ENCODE measurements around the gene VEGFC.

The VEGFC gene

GRCh38 chr4:176761872-176762271 lies 30.9 kb downstream of the VEGFC start:
- no peak for DNase-seq (ENCODE audit: low read depth)

DNA sequence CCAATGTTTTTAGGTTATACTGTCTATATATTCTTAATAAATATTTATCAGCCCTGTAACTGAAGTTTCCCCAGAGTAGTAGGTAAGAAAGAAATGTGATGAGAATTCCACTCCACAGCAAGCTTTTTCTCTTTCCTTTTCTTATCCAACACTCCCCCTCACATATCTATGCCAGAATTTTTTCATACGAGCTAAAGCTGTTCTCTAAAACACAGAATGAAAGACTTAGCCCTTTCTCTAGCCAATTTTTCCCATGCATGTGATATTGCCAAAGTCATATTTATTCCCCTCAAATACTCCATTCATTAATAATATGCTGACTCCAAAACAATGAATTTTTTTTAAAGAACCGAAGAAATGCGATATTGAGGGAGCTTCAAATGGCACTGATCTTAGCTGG lies 32.3 kb downstream of the VEGFC start:
- DNase-seq (ENCODE audit: low read depth): no peak

DNA sequence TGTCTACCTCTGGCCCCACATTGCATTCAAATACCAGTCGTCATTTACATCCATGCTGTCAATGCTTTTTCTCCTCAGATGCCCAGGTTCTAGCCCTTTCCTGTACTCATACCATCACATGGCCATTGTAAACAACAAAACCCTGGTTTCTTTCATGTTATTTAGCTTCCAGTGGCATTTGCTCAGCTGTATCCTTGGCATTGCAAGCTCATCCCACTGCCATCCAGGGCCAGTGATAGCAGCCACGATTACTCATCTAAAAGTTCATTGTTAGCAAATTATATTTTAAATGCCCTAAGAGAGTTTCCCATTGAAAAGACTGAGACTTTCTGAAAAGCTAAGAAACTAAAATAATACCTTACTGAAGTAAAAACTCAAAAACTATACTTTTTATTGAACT lies 34.0 kb downstream of the VEGFC start:
- no peak for DNase-seq (ENCODE audit: low read depth)

GRCh38 chr4:176758323-176758722 lies 34.4 kb downstream of the VEGFC start:
- no peak for DNase-seq (ENCODE audit: low read depth)

DNA sequence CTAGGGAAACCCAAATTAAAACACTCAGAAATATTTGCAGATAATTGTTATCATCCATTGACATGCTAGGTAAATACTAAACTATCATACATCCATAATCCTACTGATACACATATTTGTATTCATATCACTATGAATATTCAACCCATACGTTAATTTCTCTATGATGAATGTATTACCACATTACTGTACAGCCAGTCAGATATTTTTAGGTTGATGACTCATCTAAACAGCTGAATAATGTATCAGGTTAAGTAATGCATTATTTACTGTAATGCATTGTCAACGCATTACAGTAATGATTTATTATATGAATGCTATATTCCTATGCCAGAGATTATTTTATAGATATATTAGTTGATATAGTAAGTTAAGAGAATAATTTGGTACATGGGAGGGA lies 37.1 kb downstream of the VEGFC start:
- DNase-seq (ENCODE audit: low read depth): no peak

- DNase-seq (ENCODE audit: low read depth): no peak
Measured at GRCh38 chr4:176755001-176755400, 37.7 kb downstream of the VEGFC start.

DNA sequence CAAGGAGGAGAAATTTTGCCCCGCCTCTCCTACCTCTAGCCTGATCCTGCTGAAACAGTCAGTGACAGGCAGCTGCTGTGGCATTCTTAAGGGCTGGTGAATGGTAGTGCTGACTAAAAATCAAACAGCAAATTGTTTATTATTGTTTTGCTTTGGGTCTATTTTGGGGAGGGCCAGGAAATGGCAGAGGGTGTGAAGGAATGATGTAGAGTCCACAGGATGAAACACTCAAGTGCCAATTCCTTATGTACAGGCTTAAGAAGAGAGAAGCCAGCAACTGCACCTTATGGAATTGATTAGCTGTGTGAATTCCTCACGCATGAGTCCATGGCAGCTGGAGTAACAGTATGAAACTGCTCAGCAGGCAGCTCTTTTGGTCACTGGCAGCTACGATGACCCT lies 39.7 kb downstream of the VEGFC start:
- DNase-seq (ENCODE audit: low read depth): no peak

DNA sequence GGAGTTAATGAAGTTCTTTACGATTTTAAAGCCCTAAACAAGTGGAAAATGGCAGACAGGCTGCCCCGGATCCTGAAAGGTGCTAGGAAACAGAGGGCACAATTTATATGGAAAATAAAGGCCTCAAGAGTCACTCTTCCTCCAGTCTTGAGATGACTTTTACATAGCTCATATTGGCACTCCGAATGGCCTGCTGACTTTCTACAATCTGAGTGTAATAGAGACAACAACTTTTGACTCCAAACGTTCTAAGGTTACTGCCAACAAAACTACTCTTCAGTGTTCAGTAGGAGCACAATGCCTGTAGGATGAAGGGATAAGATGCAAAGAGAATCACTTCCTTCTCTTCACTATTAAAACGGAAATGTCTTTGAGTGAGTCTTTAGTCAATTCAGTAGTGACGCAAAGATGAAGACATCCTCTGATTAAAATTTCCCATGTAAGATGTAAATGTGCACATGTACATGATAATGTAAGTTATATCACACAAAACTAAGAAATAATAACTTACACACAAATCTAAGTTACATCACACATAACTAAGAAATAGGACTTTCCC lies 40.5 kb downstream of the VEGFC start:
- no peak for DNase-seq (ENCODE audit: low read depth)

GRCh38 chr4:176751061-176751460 lies 41.7 kb downstream of the VEGFC start:
- DNase-seq (ENCODE audit: low read depth): no peak

DNA sequence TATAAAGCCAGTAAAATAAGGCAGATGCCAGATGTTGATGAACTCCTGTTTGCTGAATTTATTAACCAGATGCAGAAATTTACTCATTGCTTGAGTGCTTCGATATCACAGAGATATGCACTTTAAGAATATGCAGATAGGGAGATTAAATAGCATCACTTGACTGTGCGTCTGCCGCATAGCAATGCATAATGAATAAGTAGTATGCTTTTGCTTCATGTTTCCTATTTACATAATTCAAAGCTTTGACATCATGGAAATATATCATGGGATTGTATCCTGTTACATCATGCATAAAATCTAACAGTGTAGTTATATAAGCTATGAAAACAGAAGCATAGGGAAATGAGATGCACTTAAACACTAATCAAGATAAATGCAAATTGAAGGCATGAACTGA lies 45.9 kb downstream of the VEGFC start:
- no peak for DNase-seq (ENCODE audit: low read depth)

DNA sequence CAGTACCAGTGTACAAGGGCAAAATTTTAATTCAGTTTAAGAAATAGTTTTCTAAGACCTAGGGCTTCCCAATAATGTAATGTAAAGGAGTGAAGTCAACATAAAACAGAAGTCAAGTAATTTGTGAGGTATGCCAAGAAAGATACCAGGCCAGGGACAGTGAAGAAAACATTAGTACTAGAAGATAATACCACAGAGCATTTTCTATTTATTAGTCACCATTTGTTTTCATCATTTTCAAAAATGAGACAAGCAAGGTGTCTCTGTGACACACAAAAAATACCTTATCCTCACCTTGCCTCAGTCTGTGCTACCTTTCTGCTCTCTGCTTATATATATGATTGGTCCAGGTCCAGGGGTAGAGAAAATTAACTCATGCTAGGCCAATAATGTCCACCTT lies 46.8 kb downstream of the VEGFC start:
- DNase-seq (ENCODE audit: low read depth): no peak

DNA sequence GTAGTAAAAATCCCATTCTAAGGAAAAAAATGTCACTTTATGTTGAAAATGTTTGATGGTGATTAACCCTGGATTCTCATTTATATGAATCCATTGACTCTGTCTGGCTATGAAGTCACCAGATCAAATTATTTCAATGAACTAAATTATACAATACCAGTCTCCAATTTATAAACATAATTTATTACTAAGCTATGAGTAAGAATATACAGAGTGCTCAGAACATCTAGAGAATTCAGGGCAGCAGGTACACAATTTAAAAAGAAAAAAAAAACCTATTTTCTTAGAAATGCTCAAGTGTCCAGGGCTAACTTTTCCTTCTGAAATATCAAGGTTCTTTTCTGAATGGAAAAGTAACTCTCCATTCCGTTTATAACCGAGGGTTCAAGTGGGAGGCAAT lies 48.6 kb downstream of the VEGFC start:
- no peak for DNase-seq (ENCODE audit: low read depth)

- DNase-seq (ENCODE audit: low read depth): no peak
Measured at GRCh38 chr4:176742211-176742610, 50.5 kb downstream of the VEGFC start.

DNA sequence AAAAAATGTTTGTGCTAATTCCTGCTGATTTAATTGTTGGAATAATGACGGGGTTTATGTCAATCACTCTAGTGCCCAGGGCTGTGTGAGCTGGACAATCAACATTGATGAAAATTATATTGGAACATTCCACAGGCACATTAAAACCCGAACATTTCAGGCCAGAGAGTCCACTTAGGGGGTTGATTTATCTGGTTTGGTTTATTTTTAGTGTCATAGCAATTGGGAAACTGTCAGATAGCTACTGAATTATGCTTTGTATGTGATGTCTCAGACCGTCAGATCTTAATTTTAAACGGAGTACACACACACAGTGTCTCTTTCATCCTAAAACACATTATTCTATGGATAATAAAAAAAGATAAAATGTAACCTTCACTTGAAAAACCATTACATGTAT lies 51.5 kb downstream of the VEGFC start:
- no peak for DNase-seq (ENCODE audit: low read depth)

GRCh38 chr4:176735300-176735699 lies 57.4 kb downstream of the VEGFC start:
- DNase-seq (ENCODE audit: low read depth): no peak

DNA sequence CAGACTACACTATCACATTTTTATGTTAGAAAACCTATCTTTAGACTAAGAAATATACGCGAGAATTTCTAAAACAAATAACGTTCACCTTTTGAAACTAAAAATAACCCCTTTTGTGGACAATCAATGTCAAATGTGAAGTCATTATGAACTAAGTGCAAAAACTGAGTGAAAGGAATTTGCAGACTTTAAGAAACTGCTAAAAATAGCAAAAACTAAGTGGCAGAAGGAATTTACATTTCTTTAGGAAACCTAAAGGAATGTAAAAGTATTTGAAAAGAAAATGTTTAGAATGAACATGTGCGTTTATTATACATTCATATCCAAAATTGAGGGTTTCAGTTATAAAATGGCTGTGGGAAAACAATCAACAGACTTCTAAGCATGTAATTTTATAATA lies 58.3 kb downstream of the VEGFC start:
- DNase-seq (ENCODE audit: low read depth): no peak

DNA sequence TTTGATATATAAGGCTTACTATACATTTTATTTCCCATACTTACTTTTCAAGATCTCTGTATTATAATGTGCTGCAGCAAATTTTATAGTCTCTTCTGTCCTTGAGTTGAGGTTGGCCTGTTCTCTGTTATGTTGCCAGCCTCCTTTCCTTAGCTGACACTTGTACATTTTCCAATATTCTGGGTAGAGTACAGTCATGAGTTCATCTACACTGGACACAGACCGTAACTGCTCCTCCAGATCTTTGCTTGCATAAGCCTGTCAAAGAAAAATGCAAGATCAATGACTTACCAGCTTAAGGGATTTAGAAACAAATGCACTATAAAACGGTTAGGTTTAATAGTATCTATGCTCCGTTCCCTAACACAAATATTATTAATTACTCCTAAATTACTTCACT lies 63.2 kb downstream of the VEGFC start:
- no peak for DNase-seq (ENCODE audit: low read depth)

GRCh38 chr4:176726803-176727202 lies 65.9 kb downstream of the VEGFC start:
- DNase-seq (ENCODE audit: low read depth): no peak

DNA sequence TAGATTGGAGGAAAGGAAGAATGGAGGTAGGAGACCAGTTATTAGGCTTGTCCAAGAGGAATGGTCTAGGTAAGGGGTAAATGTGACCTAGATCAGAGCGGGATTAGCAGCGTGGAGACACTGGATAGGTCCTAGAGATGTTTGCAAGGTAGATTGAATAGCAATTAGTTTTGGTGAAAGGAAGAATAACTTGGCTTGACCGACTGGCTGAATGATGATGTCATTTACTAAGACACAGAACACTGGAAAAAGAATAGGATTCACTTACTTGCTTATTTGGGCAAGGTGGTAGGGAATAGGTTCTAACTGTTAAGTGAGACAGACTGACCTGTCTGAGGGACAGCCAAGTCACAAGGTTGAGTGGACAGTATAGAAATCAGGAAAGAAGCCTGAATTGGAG lies 71.3 kb downstream of the VEGFC start:
- no peak for DNase-seq (ENCODE audit: low read depth)

DNA sequence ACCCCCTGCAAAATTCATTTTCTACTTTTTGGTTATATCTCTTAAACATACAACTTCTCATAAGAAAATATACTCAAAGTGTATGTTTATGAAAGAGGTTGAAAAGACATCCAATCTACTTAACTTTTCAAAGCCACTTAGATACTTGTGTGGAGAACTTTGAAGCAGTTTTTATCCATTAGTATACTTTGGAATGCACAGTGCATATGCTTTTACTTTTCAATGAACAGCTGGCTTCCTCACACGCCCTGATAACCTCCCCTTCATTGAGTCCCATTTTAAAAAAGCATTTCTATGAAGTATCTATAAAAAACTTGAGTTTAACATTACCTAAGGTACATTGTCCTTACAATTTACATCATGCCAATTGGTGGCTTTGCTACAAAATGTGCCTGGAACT lies 73.8 kb downstream of the VEGFC start:
- DNase-seq (ENCODE audit: low read depth): no peak

- DNase-seq (ENCODE audit: low read depth): no peak
Measured at GRCh38 chr4:176717237-176717636, 75.5 kb downstream of the VEGFC start.

DNA sequence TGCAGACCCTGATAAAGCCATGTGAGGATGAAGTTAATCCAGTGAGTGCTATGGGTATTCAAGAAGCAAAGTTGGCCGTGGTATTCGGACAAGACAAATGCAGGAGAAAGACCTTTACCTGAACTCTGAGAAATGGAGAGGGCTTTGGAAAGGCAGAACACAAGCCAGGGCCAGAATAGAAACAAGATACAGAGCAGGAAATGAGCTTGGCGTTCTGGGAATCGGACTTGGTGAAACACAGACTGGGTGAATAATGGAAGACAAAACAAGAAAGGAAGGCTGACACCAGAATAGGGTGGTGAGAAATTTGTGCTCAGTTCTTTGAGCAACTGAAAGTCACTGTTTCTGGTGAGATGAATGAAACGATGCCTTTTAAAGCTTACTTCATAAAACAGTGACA lies 83.3 kb downstream of the VEGFC start:
- DNase-seq (ENCODE audit: low read depth): no peak

- no peak for DNase-seq (ENCODE audit: low read depth)
Measured at GRCh38 chr4:176708771-176709311, 83.9 kb downstream of the VEGFC start.

DNA sequence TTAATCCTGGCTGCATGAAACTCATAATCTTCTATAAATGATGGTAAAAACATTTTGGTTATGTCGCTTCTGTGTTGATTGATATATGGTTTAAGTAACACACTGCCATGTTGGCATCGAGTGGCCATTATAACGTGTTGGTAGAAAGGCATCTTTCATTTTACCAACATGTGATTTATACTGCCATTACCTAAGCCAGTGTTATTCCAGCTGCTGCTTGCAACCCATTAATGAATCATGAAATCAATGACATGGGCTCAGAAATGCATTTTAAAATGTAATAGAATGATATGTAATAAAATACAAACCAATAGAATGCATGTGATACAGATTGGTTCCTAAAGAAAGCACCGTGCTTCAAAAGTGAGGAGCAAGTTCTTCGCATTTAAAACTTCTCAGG lies 102.0 kb downstream of the VEGFC start:
- DNase-seq (ENCODE audit: low read depth): no peak
